WTC11 (cell line): ENCODE data around the gene RNF7. TPM values are rescaled to one million over a fixed set of nuclear protein-coding genes. Genes with fewer than 3 reads are reported as not detected.
A peak's percentile ranks its signal among the peaks of the same experiment; 100 is the strongest.

Experiments
- ATAC-seq: fragments of 200-7000 bp; cut with Tn5 transposase; 2 replicates; pipeline ENCODE4 v1.10.0; 2021; ENCODE audit warnings: mild to moderate bottlenecking, moderate library complexity
- CTCF ChIA-PET: fragments of 300-600 bp; sonication (Branson Sonifier 250); formaldehyde crosslinking; loops from one replicate; lab custom pipeline; 2021; ENCODE audit warnings: antibody characterized with exemption; lab: Charles Lee
- POLR2A ChIA-PET: fragments of 350-600 bp; sonication (Branson Sonifier 250); formaldehyde crosslinking; loops from one replicate; lab custom pipeline; 2021; ENCODE audit warnings: antibody characterized with exemption; lab: Charles Lee
- DNase-seq: peaks from one replicate; pipeline ENCODE4 v3.0.0; 2021; ENCODE audit warnings: low spot score
- H3K27ac Mint-ChIP-seq: 2 replicates; pipeline ENCODE4 v1.8.0; 2021; ENCODE audit warnings: mixed read lengths
- H3K27me3 Mint-ChIP-seq: 2 replicates; pipeline ENCODE4 v1.8.0; 2021; ENCODE audit warnings: low read depth, mild to moderate bottlenecking, moderate library complexity, mixed read lengths
- H3K36me3 Mint-ChIP-seq: 2 replicates; pipeline ENCODE4 v1.8.0; 2021; ENCODE audit warnings: mixed read lengths
- H3K4me1 Mint-ChIP-seq: 2 replicates; pipeline ENCODE4 v1.8.0; 2022; ENCODE audit warnings: mixed read lengths
- H3K4me3 Mint-ChIP-seq: 2 replicates; pipeline ENCODE4 v1.8.0; 2021; ENCODE audit warnings: mild to moderate bottlenecking, moderate library complexity, mixed read lengths
- H3K9me3 Mint-ChIP-seq: 2 replicates; pipeline ENCODE4 v1.8.0; 2021; ENCODE audit warnings: mixed read lengths
- ELF4 ChIP-seq: sonication (generic); formaldehyde crosslinking; IDR thresholded peaks from 2 replicates; pipeline ENCODE4 v1.8.1; 2022; ENCODE audit warnings: low read depth, mild to moderate bottlenecking, moderate library complexity, missing genetic modification reagents
- FOXP1 ChIP-seq: sonication (generic); formaldehyde crosslinking; IDR thresholded peaks from 2 replicates; pipeline ENCODE4 v1.8.0; 2022; ENCODE audit warnings: missing genetic modification reagents, mild to moderate bottlenecking, moderate library complexity, borderline replicate concordance
- GTF2I ChIP-seq: fragments of 250-450 bp; sonication (Bioruptor Pico); conservative IDR thresholded peaks from 2 replicates; pipeline ENCODE4 v1.4.0; 2021; ENCODE audit warnings: mild to moderate bottlenecking
- JUN ChIP-seq: sonication (generic); formaldehyde crosslinking; IDR thresholded peaks from 2 replicates; pipeline ENCODE4 v1.8.0; 2023; ENCODE audit warnings: mild to moderate bottlenecking, missing genetic modification reagents
- MXD4 ChIP-seq: fragments of 250-450 bp; sonication (Bioruptor Pico); IDR thresholded peaks from 2 replicates; pipeline ENCODE4 v1.8.0; 2021; ENCODE audit warnings: mild to moderate bottlenecking, moderate library complexity, borderline replicate concordance
- TCF7 ChIP-seq: sonication (generic); formaldehyde crosslinking; IDR thresholded peaks from 2 replicates; pipeline ENCODE4 v1.8.0; 2022; ENCODE audit warnings: mild to moderate bottlenecking, low read depth, missing genetic modification reagents, moderate library complexity
- TP53 ChIP-seq: sonication (generic); formaldehyde crosslinking; IDR thresholded peaks from 2 replicates; pipeline ENCODE4 v1.8.1; 2023; ENCODE audit warnings: mild to moderate bottlenecking, missing genetic modification reagents
- ZNF138 ChIP-seq: sonication (generic); formaldehyde crosslinking; conservative IDR thresholded peaks from 2 replicates; pipeline ENCODE4 v1.8.1; 2022; ENCODE audit warnings: mild to moderate bottlenecking, moderate library complexity, missing genetic modification reagents
- ZNF317 ChIP-seq: sonication (generic); formaldehyde crosslinking; IDR thresholded peaks from 2 replicates; pipeline ENCODE4 v1.8.1; 2023; ENCODE audit warnings: low read depth, mild to moderate bottlenecking, moderate library complexity, missing genetic modification reagents, borderline replicate concordance
- ZNF423 ChIP-seq: fragments of 250-450 bp; sonication (Bioruptor Pico); IDR thresholded peaks from 2 replicates; pipeline ENCODE4 v2.1.2; 2022; ENCODE audit warnings: mild to moderate bottlenecking, moderate library complexity
- total RNA-seq: library from RNA; stranded (reverse); gene quantifications from 3 replicates; pipeline ENCODE4 v1.2.3, GENCODE V29; 2021
- TF ChIP-seq, protein P1 (sequence below): sonication (generic); formaldehyde crosslinking; IDR thresholded peaks from 2 replicates; pipeline ENCODE4 v1.8.1; 2022; ENCODE audit warnings: low read depth, missing genetic modification reagents, borderline replicate concordance
- TF ChIP-seq, protein P2 (sequence below): sonication (generic); formaldehyde crosslinking; IDR thresholded peaks from 2 replicates; pipeline ENCODE4 v1.8.1; 2022; ENCODE audit warnings: mild to moderate bottlenecking, moderate library complexity, missing genetic modification reagents
- TF ChIP-seq, protein P3 (sequence below): sonication (generic); formaldehyde crosslinking; IDR thresholded peaks from 2 replicates; pipeline ENCODE4 v1.8.1; 2023; ENCODE audit warnings: mild to moderate bottlenecking, missing genetic modification reagents, borderline replicate concordance
- TF ChIP-seq, protein P4 (sequence below): sonication (generic); formaldehyde crosslinking; IDR thresholded peaks from 2 replicates; pipeline ENCODE4 v1.8.0; 2023; ENCODE audit warnings: missing genetic modification reagents
- TF ChIP-seq, protein P5 (sequence below): sonication (generic); formaldehyde crosslinking; IDR thresholded peaks from 2 replicates; pipeline ENCODE4 v1.8.1; 2022; ENCODE audit warnings: missing genetic modification reagents, borderline replicate concordance
- TF ChIP-seq, protein P6 (sequence below): sonication (generic); formaldehyde crosslinking; IDR thresholded peaks from 2 replicates; pipeline ENCODE4 v1.8.0; 2022; ENCODE audit warnings: mild to moderate bottlenecking, missing genetic modification reagents

RNF7 gene
- total RNA-seq, 1 experiment from 2014 or later = 133 TPM

DNA sequence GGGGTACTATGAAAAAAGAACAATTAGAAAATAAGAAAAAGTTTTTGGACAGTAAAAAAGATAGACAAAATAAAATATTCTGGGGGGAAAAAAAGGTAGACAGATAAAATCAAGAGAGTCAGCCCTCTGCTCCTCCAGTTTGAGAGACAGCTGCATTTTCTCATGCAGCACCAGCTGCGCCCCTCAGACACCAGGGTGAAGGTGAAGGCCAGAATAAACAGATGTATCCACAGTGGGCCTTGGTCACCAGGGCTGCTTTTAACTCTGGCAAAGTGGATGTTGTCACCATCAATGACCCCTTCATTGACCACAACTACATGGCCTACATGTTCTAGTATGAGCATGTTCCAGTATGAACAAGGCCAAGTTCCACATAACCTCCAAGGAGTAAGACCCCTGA lies 13.9 kb upstream of the RNF7 start (continued):
- TF ChIP-seq, protein P1, sequence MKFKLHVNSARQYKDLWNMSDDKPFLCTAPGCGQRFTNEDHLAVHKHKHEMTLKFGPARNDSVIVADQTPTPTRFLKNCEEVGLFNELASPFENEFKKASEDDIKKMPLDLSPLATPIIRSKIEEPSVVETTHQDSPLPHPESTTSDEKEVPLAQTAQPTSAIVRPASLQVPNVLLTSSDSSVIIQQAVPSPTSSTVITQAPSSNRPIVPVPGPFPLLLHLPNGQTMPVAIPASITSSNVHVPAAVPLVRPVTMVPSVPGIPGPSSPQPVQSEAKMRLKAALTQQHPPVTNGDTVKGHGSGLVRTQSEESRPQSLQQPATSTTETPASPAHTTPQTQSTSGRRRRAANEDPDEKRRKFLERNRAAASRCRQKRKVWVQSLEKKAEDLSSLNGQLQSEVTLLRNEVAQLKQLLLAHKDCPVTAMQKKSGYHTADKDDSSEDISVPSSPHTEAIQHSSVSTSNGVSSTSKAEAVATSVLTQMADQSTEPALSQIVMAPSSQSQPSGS (CRISPR knock-in tag) = no peak

DNA sequence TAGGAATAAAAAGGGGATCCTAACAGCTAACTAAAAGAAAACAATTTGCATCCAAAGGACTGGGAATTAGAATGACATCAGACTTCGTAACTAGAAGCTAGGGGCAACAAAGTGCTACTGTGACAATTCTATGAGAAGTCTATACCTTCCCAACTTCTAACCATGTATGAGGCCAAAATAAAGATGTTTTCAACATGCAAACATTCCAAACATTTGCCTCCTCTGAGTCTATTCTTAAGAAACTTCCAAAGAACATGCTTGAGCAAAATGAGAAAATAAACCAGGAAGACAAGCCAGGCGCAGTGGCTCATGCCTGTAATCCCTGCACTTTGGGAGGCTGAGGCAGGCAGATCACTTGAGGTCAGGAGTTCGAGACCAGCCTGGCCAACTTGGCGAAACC lies 13.1 kb upstream of the RNF7 start:
- no peak for DNase-seq
- Mint-ChIP-seq H3K4me3 (no peak overlapping the region), H3K27ac (no peak overlapping the region), H3K27me3 (no peaks in the 10 kb centered on the region), H3K4me1 (0 out of 2 replicates have a peak, but pooled peaks cover 7% of the 10 kb centered on the region), H3K36me3 (no peaks in the 10 kb centered on the region), H3K9me3 (no peaks in the 10 kb centered on the region)
- no peak for ATAC-seq
- CTCF ChIA-PET = no interaction called here
- POLR2A ChIA-PET = no interaction called here
- TF ChIP-seq JUN (CRISPR knock-in tag) = no peak
- TF ChIP-seq, protein P2, sequence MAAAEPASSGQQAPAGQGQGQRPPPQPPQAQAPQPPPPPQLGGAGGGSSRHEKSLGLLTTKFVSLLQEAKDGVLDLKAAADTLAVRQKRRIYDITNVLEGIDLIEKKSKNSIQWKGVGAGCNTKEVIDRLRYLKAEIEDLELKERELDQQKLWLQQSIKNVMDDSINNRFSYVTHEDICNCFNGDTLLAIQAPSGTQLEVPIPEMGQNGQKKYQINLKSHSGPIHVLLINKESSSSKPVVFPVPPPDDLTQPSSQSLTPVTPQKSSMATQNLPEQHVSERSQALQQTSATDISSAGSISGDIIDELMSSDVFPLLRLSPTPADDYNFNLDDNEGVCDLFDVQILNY (CRISPR knock-in tag) = no peak
- no peak for TF ChIP-seq TP53 (CRISPR knock-in tag)
- TF ChIP-seq FOXP1 (CRISPR knock-in tag) = no peak
- no peak for TF ChIP-seq ZNF138 (CRISPR knock-in tag)

DNA sequence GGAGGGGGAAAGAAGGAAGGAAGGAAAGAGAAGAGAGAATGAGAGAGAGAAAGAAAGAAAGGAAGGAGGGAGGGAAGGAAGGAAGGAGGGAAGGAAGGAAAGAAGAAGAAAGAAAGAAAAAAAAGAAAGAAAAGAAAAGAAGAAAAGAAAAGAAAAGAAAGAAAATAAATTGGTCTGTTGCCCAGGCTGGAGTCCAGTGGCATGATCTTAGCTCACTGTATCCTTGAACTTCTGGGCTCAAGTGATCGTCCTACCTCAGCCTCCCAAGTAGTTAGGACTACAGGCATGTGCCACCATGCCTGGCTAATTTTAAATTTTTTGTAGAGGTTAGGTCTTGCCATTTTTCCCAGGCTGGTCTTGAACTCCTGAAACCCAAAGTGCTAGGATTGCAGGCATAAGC lies 11.6 kb upstream of the RNF7 start:
- POLR2A ChIA-PET = no interaction called here
- no peak for ATAC-seq
- CTCF ChIA-PET = no interaction called here

DNA sequence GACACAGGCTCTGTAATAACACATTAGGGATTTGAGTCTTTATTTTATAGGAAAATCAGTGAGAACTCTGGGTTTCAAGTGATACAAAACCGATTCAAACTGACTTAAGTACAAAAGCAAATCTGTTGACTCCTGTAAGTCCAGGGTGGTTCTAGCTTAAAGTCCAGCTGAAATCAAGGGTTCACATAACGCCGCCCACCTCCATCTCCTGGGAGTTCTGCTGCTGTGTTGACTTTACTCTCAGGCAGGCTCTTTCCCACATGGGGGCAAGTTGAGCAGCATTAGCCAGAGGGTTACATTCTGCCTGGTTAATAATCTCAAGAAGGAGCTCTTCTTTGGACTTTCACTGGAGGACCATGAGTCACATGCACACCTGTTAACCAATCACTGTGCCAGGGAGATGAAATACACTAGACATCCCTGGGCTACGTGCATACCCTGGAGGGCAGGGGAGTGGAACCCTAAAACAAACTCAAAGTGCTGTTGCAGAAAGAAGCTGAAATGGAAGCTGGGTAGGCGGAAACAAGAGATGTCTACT lies 9.7 kb upstream of the RNF7 start:
- Mint-ChIP-seq H3K4me3 (no peak overlapping the region), H3K27me3 (no peaks in the 10 kb centered on the region; the same call in 1 of the 2 replicates), H3K4me1 (0 out of 2 replicates have a peak, but pooled peaks cover 7% of the 10 kb centered on the region), H3K36me3 (no peaks in the 10 kb centered on the region), H3K27ac (no peak overlapping the region), H3K9me3 (no peaks in the 10 kb centered on the region)
- DNase-seq (no peak), ATAC-seq (no peak)
- ChIA-PET CTCF (interaction anchor here (0.6 to 1.4 kb wide), 2 partner anchors 84 to 185 kb away, joined by 3 to 5 read pairs; no protein-coding TSS in a partner anchor), POLR2A (no interaction called here)
- TF ChIP-seq MXD4 (CRISPR knock-in tag) = no peak
- TF ChIP-seq ZNF423 (CRISPR knock-in tag) = no peak
- TF ChIP-seq ZNF317 (CRISPR knock-in tag) = no peak
- no peak for TF ChIP-seq GTF2I (CRISPR knock-in tag)
- TF ChIP-seq ELF4 (CRISPR knock-in tag) = no peak
- TF ChIP-seq, protein P3, sequence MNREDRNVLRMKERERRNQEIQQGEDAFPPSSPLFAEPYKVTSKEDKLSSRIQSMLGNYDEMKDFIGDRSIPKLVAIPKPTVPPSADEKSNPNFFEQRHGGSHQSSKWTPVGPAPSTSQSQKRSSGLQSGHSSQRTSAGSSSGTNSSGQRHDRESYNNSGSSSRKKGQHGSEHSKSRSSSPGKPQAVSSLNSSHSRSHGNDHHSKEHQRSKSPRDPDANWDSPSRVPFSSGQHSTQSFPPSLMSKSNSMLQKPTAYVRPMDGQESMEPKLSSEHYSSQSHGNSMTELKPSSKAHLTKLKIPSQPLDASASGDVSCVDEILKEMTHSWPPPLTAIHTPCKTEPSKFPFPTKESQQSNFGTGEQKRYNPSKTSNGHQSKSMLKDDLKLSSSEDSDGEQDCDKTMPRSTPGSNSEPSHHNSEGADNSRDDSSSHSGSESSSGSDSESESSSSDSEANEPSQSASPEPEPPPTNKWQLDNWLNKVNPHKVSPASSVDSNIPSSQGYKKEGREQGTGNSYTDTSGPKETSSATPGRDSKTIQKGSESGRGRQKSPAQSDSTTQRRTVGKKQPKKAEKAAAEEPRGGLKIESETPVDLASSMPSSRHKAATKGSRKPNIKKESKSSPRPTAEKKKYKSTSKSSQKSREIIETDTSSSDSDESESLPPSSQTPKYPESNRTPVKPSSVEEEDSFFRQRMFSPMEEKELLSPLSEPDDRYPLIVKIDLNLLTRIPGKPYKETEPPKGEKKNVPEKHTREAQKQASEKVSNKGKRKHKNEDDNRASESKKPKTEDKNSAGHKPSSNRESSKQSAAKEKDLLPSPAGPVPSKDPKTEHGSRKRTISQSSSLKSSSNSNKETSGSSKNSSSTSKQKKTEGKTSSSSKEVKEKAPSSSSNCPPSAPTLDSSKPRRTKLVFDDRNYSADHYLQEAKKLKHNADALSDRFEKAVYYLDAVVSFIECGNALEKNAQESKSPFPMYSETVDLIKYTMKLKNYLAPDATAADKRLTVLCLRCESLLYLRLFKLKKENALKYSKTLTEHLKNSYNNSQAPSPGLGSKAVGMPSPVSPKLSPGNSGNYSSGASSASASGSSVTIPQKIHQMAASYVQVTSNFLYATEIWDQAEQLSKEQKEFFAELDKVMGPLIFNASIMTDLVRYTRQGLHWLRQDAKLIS (CRISPR knock-in tag) = no peak
- TF ChIP-seq TCF7 (CRISPR knock-in tag) = no peak
- TF ChIP-seq, protein P4, sequence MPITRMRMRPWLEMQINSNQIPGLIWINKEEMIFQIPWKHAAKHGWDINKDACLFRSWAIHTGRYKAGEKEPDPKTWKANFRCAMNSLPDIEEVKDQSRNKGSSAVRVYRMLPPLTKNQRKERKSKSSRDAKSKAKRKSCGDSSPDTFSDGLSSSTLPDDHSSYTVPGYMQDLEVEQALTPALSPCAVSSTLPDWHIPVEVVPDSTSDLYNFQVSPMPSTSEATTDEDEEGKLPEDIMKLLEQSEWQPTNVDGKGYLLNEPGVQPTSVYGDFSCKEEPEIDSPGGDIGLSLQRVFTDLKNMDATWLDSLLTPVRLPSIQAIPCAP (CRISPR knock-in tag) = no peak

More for the DNA sequence above, 11.6 kb upstream of the RNF7 start:
- DNase-seq = no peak
- Mint-ChIP-seq H3K4me1 (0 out of 2 replicates have a peak, but pooled peaks cover 7% of the 10 kb centered on the region), H3K27me3 (no peaks in the 10 kb centered on the region), H3K9me3 (no peaks in the 10 kb centered on the region), H3K4me3 (no peak overlapping the region), H3K36me3 (no peaks in the 10 kb centered on the region), H3K27ac (no peak overlapping the region)
- TF ChIP-seq, protein P5, sequence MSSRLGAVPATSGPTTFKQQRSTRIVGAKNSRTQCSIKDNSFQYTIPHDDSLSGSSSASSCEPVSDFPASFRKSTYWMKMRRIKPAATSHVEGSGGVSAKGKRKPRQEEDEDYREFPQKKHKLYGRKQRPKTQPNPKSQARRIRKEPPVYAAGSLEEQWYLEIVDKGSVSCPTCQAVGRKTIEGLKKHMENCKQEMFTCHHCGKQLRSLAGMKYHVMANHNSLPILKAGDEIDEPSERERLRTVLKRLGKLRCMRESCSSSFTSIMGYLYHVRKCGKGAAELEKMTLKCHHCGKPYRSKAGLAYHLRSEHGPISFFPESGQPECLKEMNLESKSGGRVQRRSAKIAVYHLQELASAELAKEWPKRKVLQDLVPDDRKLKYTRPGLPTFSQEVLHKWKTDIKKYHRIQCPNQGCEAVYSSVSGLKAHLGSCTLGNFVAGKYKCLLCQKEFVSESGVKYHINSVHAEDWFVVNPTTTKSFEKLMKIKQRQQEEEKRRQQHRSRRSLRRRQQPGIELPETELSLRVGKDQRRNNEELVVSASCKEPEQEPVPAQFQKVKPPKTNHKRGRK = 0 out of 2 replicates have a peak, but pooled peaks have one; percentile 69
- TF ChIP-seq, protein P6, sequence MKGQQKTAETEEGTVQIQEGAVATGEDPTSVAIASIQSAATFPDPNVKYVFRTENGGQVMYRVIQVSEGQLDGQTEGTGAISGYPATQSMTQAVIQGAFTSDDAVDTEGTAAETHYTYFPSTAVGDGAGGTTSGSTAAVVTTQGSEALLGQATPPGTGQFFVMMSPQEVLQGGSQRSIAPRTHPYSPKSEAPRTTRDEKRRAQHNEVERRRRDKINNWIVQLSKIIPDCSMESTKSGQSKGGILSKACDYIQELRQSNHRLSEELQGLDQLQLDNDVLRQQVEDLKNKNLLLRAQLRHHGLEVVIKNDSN (CRISPR knock-in tag) = no peak
